ENCODE results near the gene RASSF3. TPM values are rescaled to one million over a fixed set of nuclear protein-coding genes. Genes with fewer than 3 reads are reported as not detected.

The RASSF3 gene
- polyA plus RNA-seq, 1 donor (not counting 4 experiments of a cell fraction or from before 2014, with no cell fraction given) = 9.6 TPM

DNA sequence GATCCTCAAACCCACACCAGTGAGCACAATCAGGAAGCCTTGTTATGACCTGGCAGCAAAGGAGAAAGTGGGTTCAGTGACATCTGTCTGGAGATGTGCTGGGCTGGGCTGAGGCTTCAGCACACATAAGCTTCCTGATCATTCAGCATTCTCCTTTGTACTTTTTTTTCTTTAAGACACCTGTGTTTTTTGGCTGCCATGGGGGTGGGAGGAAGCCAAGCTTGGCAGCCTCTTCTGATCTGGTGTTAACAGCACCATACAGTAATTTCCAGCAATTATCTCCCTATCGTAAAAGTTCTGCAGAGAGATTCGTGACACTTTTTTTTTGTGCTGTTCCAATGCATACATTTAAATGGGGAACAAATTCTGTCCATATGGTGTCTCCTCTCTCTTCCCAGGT lies 38.9 kb upstream of the RASSF3 start:
- H3K27me3 ChIP-seq (ENCODE audit: control insufficient read depth, extremely low read depth, insufficient read depth, low read length) = peaks cover 4% of the 10 kb centered on the region
- no peak overlapping the region for H2AFZ ChIP-seq (ENCODE audit: control insufficient read depth, low read length)
- H3K4me3 ChIP-seq (ENCODE audit: control insufficient read depth in 2 of 3, extremely low read depth in 1 of 3, insufficient read depth in 2 of 3, low read depth in 1 of 3, low read length in 3 of 3) = no peak overlapping the region
- H3K79me2 ChIP-seq (ENCODE audit: control insufficient read depth, insufficient read depth, low read length) = no peaks in the 10 kb centered on the region
- DNase-seq (ENCODE audit: low read depth, low spot score) = no peak
- H3K9me1 ChIP-seq (ENCODE audit: control insufficient read depth, extremely low read depth, insufficient read depth, low read length) = no peaks in the 10 kb centered on the region
- no peak overlapping the region for H3K4me2 ChIP-seq (ENCODE audit: control insufficient read depth, extremely low read depth, insufficient read depth, low read depth, low read length)
- peaks cover 4% of the 10 kb centered on the region for H3K9me3 ChIP-seq (ENCODE audit: control insufficient read depth, low read depth, low read length)
- dilution Hi-C loops (cut with MboI; ENCODE audit: extremely low pct_ligation_motif_present, low sequenced_read_pairs) = no loop called here
- no peaks in the 10 kb centered on the region for H3K36me3 ChIP-seq (ENCODE audit: control insufficient read depth in 2 of 2, extremely low read depth in 1 of 2, insufficient read depth in 2 of 2, low read length in 2 of 2)
- no peaks in the 10 kb centered on the region for H3K4me1 ChIP-seq (ENCODE audit: control insufficient read depth, extremely low read depth, insufficient read depth, low read length)
- TF ChIP-seq, protein P1, sequence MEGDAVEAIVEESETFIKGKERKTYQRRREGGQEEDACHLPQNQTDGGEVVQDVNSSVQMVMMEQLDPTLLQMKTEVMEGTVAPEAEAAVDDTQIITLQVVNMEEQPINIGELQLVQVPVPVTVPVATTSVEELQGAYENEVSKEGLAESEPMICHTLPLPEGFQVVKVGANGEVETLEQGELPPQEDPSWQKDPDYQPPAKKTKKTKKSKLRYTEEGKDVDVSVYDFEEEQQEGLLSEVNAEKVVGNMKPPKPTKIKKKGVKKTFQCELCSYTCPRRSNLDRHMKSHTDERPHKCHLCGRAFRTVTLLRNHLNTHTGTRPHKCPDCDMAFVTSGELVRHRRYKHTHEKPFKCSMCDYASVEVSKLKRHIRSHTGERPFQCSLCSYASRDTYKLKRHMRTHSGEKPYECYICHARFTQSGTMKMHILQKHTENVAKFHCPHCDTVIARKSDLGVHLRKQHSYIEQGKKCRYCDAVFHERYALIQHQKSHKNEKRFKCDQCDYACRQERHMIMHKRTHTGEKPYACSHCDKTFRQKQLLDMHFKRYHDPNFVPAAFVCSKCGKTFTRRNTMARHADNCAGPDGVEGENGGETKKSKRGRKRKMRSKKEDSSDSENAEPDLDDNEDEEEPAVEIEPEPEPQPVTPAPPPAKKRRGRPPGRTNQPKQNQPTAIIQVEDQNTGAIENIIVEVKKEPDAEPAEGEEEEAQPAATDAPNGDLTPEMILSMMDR (optimal IDR thresholded peaks at IDR 0.05 in 1 of 3, IDR thresholded peaks at IDR 0.05 in 1 of 3, conservative IDR thresholded peaks at IDR 0.05 in 1 of 3; ENCODE audit: extremely low read depth in 1 of 3, insufficient read depth in 2 of 3, low read length in 3 of 3) = no peak
- TF ChIP-seq EZH2 (IDR thresholded peaks at IDR 0.05; ENCODE audit: low read length) = no peak
- H3K27ac ChIP-seq (ENCODE audit: control insufficient read depth, insufficient read depth, low read length) = no peak overlapping the region
- H4K20me1 ChIP-seq (ENCODE audit: control insufficient read depth, extremely low read depth, insufficient read depth, low read length) = no peaks in the 10 kb centered on the region
- FAIRE-seq = no peak
- no peak overlapping the region for H3K9ac ChIP-seq (ENCODE audit: control insufficient read depth, extremely low read depth, insufficient read depth, low read length)

- no peak overlapping the region for H3K4me2 ChIP-seq (ENCODE audit: control insufficient read depth, extremely low read depth, insufficient read depth, low read depth, low read length)
- FAIRE-seq (no peak), DNase-seq (ENCODE audit: low read depth, low spot score) (no peak)
- dilution Hi-C loops (cut with MboI; ENCODE audit: extremely low pct_ligation_motif_present, low sequenced_read_pairs) = no loop called here
- peaks cover 4% of the 10 kb centered on the region for H3K27me3 ChIP-seq (ENCODE audit: control insufficient read depth, extremely low read depth, insufficient read depth, low read length)
- no peak overlapping the region for H3K27ac ChIP-seq (ENCODE audit: control insufficient read depth, insufficient read depth, low read length)
- H3K79me2 ChIP-seq (ENCODE audit: control insufficient read depth, insufficient read depth, low read length) = no peaks in the 10 kb centered on the region
- no peak overlapping the region for H3K4me3 ChIP-seq (ENCODE audit: control insufficient read depth in 2 of 3, extremely low read depth in 1 of 3, insufficient read depth in 2 of 3, low read depth in 1 of 3, low read length in 3 of 3)
- TF ChIP-seq, protein P1 (optimal IDR thresholded peaks at IDR 0.05 in 1 of 3, IDR thresholded peaks at IDR 0.05 in 1 of 3, conservative IDR thresholded peaks at IDR 0.05 in 1 of 3; ENCODE audit: extremely low read depth in 1 of 3, insufficient read depth in 2 of 3, low read length in 3 of 3) = no peak
- no peak for TF ChIP-seq EZH2 (IDR thresholded peaks at IDR 0.05; ENCODE audit: low read length)
- H4K20me1 ChIP-seq (ENCODE audit: control insufficient read depth, extremely low read depth, insufficient read depth, low read length) = no peaks in the 10 kb centered on the region
- no peak overlapping the region for H2AFZ ChIP-seq (ENCODE audit: control insufficient read depth, low read length)
- no peak overlapping the region for H3K9ac ChIP-seq (ENCODE audit: control insufficient read depth, extremely low read depth, insufficient read depth, low read length)
- peaks cover 4% of the 10 kb centered on the region for H3K9me3 ChIP-seq (ENCODE audit: control insufficient read depth, low read depth, low read length)
- H3K4me1 ChIP-seq (ENCODE audit: control insufficient read depth, extremely low read depth, insufficient read depth, low read length) = no peaks in the 10 kb centered on the region
- no peaks in the 10 kb centered on the region for H3K9me1 ChIP-seq (ENCODE audit: control insufficient read depth, extremely low read depth, insufficient read depth, low read length)
- no peaks in the 10 kb centered on the region for H3K36me3 ChIP-seq (ENCODE audit: control insufficient read depth in 2 of 2, extremely low read depth in 1 of 2, insufficient read depth in 2 of 2, low read length in 2 of 2)
Measured at GRCh38 chr12:64572241-64572640, 38.1 kb upstream of the RASSF3 start.

Data from keratinocyte (primary cell).